ENCODE measurements around the gene TIGD1.
"Not testable (repeated sequence)": the region's sequence is repeated elsewhere in the genome, so short reads cannot be mapped to it uniquely, and the experiment has no call there.

Gene TIGD1

DNA sequence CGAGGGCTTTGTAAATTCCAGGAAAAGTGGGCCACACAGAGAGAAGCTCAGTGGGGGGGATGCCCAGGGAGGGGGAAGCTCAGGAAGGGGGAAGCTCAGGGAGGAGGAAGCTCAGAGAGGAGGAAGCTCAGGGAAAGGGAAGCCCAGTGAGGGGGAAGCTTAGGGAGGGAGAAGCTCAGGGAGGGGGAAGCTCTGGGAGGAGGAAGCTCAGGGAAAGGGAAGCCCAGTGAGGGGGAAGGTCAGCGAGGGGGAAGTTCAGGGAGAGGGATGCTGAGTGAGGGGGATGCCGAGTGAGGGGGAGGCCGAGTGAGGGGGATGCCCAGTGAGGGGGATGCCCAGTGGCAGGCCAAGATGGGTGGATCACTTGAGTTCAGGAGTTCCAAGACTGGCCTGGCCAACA, 11.7 kb downstream of the TIGD1 start:
- no peak for DNase-seq

DNA sequence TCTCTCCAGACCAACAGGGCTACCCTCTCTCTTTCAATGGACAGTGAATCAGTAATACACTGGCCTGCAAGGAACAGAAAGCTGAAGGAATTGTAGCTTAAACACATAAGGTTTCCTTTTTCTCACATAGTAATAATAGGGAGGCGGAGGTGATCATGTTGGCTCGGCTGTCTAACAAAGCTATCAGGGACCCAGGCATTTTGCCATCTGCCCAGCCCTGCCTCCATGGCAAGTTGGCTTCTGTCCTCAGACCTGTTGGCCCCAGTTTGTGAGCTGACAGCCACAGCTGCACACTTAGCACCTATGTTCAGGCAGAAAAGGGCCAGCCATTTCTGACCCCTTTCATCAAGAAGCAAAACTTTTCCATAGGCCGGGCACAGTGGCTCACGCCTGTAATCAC, 12.9 kb downstream of the TIGD1 start:
- no peak for DNase-seq

DNA sequence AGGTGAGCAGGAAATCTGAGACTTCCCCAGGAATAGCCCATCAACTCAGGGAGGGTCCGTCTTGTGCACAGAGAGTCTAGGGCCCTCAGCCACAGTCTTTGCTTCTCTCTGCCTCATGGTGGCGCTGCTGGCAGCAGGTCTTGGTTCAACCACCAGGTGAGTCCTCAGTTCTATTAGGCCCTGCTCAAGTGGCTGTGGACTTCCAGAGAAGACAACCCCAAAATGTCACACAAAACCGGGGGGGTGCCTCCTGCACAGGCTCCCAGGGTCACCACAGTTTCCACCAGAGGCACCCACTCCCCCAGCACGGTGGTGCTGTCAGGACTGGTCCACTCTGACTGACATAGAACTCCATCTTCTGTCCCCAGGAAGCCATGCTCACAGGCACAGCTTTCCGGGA, 13.3 kb downstream of the TIGD1 start:
- no peak for DNase-seq

DNA sequence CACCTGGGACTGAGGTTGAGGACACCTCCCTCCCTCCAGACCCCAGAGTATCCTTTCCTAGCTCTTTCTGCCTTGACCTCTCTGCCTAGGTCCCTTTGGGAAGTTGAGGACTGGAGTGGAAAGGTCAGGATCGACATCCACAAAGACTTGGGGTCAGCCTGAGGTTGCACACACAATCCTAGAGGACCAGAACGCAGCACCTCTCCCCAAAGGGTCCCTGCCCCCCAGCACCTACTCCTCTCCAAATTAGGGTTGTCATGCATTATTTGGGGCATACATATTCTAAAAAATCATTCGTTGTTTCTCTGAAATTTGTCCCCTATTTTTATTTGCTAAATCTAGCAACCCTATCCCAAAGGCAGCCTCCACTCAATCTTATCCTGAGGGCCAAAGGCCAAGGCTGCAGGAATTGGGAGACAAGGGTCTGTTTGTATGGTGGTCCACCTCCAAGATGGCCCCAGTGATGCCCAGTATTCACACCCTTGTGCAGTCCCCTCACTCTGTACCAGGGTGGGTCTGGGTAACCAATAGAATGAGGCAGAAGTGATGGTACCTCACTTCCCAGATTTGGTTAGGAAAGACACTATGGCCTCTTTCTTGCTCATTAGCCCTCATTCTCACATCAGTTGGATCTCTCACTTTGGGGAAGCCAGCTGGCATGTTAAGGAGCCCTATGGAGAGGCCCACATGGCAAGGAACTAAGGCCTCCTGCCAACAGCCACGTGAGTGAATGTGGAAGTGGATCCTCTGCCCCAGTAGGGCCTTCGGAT, 14.4 kb downstream of the TIGD1 start:
- no peak for DNase-seq

DNA sequence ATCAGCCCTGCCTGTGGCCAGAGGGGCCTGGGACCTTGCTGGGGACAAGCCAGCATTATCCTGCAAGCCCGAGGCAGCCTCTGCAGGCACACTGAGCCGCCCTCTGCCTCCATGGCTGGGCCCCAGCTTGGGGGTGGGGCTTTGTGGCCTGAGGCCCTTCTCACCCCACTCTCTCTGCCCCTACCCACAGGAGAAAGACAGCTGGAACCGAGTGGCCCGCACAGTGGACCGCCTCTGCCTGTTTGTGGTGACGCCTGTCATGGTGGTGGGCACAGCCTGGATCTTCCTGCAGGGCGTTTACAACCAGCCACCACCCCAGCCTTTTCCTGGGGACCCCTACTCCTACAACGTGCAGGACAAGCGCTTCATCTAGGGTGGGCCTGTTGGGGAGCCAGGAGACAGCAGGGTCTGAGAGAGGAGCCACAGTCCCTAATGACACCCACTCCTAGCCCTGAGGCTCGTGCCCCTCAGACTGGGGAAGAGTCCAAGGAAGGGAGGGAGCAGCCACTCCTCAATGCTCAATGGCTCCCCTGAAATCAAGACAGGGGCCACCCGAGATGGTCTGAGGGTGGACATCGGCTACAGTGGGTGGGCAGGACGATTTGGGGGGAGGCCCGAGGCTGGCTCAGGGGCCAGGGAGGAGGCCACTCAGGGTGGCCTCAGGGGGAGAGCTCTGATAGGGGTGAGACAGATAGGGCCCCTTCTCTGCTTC, 15.3 kb downstream of the TIGD1 start:
- DNase-seq = no peak

DNA sequence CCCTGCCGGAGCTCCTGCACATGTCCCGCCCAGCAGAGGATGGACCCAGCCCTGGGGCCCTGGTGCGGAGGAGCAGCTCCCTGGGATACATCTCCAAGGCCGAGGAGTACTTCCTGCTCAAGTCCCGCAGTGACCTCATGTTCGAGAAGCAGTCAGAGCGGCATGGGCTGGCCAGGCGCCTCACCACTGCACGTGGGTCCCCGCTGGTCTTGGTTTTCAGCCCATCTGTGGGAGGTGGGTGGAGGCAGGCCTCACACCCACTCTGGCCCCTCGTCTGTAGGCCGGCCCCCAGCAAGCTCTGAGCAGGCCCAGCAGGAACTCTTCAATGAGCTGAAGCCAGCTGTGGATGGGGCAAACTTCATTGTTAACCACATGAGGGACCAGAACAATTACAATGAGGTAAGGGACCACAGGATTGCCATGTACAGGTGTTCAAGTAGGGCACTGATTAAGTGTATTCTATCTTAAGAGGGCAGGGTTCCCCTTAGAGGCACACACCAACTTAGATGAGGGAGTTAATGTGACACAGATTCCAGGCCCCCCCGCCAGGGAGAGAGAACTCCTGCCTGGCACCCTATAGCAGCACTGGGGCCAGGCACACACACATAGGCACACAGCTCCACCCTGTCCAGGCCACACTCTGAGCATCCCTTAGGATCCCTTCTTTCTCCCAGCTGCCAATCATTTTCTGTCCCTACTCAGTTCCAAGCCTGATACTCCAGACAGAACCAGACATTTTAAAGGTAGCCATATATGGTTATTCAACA, 16.2 kb downstream of the TIGD1 start:
- no peak for DNase-seq

DNA sequence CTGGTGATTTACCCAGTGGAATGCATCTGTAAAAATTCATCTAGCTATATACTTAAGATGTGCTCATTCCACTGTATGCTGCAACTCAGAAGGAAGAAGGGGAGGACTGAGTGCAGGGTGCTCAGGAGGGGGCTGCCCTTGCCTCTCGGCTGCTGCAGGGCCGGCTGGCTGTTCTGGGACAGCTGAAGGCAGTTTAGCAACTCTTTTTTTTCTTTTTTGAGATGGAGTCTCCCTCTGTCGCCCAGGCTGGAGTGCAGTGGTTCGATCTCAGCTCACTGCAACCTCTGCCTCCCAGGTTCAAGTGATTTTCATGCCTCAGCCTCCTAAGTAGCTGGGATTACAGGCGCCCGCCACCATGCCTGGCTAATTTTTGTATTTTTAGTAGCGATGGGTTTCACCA, 17.5 kb downstream of the TIGD1 start:
- DNase-seq = not testable (repeated sequence)

DNA sequence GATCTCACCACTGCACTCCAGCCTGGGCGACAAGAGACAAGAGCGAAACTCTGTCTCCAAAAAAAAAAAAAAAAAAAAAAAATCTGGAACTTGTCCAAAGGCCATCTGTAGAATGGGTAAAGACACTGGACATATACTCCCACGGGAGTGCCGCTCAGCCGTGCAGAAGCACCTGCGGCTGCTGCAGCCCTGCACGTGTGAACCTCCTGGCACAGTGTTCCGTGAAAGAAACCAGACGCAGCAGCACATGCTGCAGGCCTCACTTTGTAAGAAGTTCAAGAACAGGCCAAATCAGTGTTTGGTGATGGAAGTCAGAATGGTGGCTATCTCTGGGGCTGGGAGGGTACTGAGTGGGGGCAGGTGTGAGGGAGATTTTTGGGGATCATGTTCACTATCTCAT, 17.9 kb downstream of the TIGD1 start:
- no peak for DNase-seq

DNA sequence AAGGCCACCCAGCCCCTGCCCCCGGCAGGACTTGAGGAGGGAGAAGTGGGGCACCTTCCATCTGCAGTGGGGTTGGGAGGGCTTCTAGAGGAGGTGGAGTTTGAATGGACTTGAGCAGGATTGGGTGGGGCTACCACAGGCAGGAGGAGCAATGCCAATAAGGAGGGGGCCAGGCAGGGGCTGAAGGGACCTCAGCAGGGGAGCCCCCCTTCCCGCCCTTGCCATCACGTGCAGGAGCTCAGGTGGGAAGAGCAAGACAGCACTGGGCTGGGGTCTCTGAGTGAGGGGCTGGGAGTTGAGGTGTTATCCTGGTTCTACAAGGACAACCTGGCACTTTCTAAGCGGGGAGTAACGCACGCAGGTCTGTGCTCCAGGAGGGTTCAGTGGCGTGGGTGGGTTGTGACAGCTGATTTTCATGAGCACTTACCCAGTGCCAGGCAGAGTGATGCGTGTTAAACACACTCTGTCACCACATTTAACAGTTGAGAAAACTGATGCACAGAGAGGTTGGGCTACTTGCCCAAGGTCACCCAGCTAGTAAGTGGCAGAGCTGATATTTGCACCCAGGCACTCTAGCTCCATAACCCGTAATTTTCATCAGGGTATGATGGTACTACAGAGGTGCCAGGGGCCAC, 19.6 kb downstream of the TIGD1 start:
- DNase-seq = no peak

DNA sequence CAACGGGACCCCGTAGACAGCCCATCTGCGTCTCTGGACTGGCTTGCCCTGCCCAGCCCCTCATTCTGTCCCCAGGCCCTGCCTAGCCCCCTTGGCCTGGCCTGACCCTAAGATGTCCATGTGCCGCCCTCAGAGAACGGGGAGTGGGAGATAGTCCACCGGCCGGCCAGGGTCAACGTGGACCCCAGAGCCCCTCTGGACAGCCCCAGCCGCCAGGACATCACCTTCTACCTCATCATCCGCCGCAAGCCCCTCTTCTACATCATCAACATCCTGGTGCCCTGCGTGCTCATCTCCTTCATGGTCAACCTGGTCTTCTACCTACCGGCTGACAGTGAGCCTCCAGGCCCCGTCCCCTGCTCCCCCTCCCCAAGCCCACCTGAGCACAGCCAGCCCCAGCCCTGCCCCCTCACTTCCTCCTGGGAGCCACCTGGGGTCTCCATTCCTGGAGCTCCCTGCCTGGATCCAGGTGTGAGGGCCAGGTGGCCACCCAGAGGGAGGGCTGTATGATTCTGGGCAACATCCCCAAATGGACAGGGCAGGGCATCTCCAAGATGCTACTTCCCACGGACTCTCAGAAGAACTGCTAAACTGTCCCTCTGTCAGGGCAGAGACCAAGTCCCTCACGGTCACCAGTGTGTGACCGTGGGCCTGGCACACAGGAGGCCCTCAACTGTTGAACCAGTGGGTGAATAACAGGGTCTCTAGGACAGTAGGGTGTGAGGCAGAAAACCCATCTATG, 20.4 kb downstream of the TIGD1 start:
- DNase-seq = no peak

DNA sequence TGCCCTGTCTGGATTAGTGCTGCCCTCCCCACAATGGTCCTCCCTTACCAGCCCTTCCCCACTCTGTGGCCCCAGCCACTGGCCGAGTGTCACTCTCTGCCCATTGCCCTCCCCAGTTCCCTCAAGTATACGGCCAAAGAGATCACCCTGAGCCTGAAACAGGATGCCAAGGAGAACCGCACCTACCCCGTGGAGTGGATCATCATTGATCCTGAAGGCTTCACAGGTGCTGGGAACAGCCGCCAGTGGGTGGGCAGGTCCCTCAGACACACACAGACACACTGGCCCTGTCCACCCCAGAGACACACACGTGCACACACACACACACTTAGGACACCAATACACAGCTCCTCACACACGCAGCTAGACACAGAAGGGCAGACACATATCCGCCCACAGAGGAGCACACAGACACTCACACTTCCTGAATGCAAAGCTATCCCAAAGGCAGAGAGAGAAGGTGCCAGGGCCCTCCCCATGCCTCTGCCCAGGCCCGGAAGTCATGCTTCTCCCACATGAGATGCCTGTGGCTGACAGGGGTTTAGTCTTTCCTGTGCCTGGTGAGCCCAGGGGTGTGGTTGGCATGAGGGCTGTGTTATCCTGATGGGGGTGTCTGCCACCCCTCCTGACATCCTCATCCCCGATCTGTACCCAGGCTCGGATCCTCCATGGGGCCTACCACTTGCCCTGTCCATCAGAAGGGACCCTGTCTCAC, 21.5 kb downstream of the TIGD1 start:
- DNase-seq = no peak

DNA sequence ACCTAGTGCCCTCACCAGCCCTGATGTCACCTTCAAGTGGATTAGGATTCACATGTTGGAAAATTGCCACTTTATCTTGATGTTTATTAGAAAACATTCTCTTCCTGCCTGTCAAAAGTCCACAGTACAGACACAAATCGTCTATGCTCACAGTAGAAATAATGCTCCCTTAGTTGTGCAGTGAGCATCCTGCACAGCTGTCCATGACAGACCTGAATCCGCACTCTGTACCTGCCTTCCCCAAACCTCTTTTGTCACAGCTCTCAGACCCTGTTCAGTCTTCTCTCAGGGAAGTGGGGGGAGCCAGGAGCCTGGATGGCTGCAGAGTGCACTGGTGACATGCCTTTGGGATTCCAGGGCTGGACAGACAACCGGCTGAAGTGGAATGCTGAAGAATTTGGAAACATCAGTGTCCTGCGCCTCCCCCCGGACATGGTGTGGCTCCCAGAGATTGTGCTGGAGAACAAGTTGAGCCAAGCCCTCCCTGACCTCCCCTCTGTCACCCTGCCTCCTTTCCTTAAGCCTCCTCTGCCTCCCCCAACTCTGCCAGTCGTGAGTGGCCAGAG, 22.4 kb downstream of the TIGD1 start:
- no peak for DNase-seq

DNA sequence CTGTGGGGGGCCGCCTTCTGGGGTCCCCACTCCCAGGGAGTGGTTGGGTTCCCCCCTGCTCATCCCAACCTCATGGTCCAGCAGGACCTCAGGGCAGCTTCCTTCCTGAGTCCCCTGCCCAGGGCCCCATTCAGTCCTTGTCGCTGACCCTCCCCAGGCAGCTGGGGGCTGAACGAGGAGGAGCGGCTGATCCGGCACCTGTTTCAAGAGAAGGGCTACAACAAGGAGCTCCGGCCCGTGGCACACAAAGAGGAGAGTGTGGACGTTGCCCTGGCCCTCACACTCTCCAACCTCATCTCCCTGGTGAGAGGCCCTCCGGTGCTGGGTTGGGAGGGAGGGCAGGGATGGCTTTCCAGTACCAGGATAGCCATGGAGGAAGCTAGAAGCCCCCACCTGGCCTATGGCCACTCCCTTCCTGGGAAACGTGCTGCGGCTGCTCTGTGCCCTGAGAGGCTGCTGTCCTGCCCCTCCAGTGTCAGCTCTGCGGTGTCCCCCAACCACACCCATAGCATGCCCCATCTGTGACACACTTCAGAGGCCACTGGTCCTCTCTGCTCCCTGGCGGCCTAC, 23.9 kb downstream of the TIGD1 start:
- DNase-seq = no peak

DNA sequence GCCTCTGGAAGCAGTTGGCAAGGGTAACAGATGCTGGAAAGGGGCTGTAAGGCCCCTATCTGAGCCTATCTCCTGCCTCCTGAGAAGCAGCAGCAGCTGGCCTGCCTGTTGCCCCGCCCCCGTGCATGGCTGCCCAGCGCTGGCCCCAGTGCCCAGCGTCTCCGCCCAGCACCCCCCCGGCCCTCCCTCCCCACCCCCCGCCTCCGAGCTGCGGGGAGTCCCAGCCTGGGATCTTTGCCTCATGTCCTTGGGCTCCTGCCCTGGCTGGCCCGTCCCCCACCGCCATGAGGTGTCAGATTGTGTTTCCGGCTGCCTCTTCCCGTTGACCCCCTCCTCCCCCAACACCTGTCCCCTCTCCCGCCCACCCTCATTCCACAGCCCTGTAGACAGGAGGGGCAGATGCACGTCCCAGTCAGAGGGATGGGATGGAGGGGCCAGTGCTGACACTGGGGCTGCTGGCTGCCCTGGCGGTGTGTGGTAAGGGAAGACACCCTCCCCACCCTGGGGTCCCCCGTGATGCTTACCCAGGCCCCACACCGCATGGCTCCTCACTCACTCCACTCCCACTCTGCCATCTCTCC, 24.5 kb downstream of the TIGD1 start, which contains the start of gene CHRND:
TSS of gene CHRND (plus strand) at position 370 of the 581 bp plus-strand sequence. CDS start at position 426, 56 bp downstream.
- DNase-seq = no peak

DNA sequence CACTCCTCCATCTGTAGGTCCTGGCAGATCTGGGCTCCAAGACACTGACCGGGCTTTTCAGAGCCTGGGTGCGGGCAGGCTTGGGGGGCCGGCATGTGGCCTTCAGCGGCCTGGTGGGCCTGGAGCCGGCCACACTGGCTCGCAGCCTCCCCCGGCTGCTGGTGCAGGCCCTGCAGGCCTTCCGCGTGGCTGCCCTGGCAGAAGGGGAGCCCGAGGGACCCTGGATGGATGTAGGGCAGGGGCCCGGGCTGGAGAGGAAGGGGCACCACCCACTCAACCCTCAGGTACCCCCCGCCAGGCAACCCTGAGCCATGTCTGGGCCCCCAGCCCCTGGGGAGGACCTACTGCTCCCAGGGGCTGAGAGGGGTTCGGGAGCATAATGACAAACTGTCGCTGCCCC, 25.2 kb downstream of the TIGD1 start:
- DNase-seq = no peak

DNA sequence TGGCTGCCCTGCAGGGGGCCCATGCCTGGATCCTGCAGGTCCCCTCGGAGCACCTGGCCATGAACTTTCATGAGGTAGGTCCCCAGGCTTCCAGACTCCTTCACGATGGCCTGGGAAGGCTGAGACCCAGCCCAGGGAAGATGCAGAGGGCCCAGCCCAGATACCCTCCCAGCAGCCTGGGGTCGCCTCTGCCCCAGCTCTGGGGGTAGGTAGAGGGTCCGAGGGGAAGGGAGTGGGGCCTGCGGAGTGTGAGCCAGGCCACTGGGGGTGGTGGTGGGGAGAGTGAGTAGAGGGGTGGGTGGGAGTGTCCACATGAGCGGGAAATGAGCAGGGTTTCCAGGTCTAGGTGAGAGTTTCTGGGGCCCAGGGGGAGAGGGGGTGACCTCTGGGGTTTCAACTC, 25.6 kb downstream of the TIGD1 start:
- no peak for DNase-seq

DNA sequence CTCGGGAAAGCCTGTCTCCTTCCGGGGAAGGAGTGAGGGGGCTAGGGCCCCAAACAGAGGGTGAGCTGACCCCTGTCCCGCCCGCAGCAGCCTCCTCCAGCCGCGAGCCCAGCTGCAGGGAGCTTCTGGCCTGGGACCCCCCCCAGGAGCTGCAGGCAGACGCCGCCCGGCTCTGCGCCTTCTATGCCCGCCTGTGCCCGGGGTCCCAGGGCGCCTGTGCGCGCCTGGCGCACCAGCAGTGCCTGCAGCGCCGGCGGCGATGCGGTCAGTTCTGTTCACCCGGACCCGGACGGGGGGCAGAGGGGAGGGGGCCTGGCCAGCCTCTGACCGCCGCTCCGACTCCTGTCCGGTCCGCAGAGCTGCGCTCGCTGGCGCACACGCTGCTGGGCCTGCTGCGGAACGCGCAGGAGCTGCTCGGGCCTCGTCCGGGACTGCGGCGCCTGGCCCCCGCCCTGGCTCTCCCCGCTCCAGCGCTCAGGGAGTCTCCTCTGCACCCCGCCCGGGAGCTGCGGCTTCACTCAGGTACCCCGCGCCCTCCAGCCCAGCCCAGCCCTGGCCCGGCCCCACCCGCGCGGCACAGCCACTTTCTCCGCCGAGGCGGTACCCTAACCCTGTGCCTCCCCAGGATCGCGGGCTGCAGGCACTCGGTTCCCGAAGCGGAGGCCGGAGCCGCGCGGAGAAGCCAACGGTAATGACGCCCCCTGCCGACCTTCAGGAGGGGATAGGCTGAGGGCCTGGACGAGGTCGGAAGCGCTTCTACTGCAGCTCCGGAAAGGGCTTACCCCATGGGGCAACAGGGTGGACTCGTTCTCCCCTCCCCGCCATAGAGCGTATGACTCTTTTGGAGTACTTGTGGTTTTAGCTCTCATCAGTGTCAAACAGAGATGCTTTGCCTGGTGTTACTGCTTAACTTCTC, 26.4 kb downstream of the TIGD1 start:
- DNase-seq = no peak

DNA sequence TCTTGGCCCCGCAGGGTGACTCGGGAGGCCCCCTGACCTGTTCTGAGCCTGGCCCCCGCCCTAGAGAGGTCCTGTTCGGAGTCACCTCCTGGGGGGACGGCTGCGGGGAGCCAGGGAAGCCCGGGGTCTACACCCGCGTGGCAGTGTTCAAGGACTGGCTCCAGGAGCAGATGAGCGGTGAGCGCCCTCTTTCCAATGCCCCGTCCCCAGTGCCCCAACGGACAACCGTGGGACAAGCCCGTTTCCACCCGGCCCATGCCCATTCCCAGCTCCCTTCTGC, 27.0 kb downstream of the TIGD1 start:
- DNase-seq = no peak

DNA sequence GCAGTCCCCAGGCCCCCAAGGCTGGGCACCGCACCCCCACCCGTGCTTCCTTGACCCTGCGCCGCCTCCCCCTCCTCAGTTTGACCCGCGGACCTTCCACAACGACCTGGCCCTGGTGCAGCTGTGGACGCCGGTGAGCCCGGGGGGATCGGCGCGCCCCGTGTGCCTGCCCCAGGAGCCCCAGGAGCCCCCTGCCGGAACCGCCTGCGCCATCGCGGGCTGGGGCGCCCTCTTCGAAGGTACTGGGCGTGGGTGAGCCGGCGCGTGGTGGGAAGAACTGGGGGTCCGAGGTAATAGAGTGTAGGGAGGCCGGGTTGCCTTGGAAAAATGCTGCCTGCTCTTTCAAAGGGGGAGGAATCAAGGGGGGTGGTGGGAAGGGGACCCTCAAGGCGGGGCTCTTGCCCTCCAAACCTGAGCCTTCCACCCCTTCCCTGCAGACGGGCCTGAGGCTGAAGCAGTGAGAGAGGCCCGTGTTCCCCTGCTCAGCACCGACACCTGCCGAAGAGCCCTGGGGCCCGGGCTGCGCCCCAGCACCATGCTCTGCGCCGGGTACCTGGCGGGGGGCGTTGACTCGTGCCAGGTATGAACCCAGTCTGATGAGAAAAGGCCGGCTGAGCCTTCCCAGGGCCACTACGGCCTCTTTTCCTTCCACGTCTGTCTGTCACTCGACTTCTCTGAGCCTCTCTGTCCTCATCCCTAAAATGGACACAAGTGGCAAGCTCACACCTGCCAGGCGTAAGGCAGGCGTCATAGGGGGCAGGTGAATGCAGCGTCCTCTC, 27.5 kb downstream of the TIGD1 start:
- DNase-seq = no peak

All from NK-92 treated with Interleukin-12 subunit alpha and Interleukin-12 subunit beta, amount 100 ng/mL, for 24 hours (cell line).